Memory B cell (primary cell): ENCODE results near the gene CFAP91.
A peak's percentile ranks its signal among the peaks of the same experiment; 100 is the strongest.
"Not testable (repeated sequence)": the region's sequence is repeated elsewhere in the genome, so short reads cannot be mapped to it uniquely, and the experiment has no call there.

Source experiments
- ATAC-seq: fragments of 150-1000 bp; cut with Tn5 transposase; 2 replicates; pipeline ENCODE4 v1.10.0; 2021; ENCODE audit warnings: low read depth, mild to moderate bottlenecking, moderate library complexity
- DNase-seq, 2 donors: peaks; one replicate each; pipeline ENCODE4 v3.0.0; 2022; ENCODE audit warnings: low spot score in 2 of 2
- H3K27ac Mint-ChIP-seq: one replicate; pipeline ENCODE4 v1.8.0; 2022; ENCODE audit warnings: mild to moderate bottlenecking, moderate library complexity, mixed read lengths
- H3K27me3 Mint-ChIP-seq: one replicate; pipeline ENCODE4 v1.8.0; 2022; ENCODE audit warnings: mixed read lengths
- H3K36me3 Mint-ChIP-seq: one replicate; pipeline ENCODE4 v1.8.0; 2022; ENCODE audit warnings: mild to moderate bottlenecking, mixed read lengths
- H3K4me1 Mint-ChIP-seq: one replicate; pipeline ENCODE4 v1.8.0; 2022; ENCODE audit warnings: mixed read lengths
- H3K4me3 Mint-ChIP-seq: one replicate; pipeline ENCODE4 v1.8.0; 2022; ENCODE audit warnings: mild to moderate bottlenecking, moderate library complexity, mixed read lengths
- H3K9me3 Mint-ChIP-seq: one replicate; pipeline ENCODE4 v1.8.0; 2022; ENCODE audit warnings: mixed read lengths

The CFAP91 gene

DNA sequence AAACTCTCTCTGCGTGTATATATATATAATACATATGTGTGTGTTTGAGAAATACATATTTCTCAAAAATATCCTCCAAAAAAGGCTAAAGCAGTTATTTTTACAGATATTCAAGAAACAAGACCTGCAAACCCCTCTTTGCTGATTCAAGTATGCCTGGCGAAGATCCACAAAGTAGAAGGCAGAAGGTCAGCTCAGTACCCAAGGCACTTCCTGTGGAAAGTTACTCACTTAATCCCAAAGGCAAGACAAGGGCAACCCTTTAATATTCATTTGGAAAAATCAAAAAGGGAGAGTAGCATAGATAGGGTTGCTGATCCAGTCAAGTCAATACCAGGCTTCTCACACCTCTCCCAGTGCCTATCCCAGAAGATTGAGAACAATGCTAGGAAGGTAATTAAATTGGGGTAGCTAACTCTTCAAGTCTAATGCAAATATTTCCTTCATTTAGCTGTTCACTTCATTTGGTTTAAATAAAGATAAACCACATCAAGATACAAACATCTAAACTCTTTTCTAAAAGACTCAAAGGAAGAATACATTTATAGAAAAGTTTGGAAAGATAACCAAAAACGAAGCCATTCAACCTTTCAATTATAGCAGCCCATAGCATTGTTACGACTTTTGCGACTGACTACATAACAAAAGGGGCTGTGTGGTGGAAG, 32.8 kb upstream of the CFAP91 start:
- H3K4me3 Mint-ChIP-seq = no peak overlapping the region
- H3K36me3 Mint-ChIP-seq = peaks cover 13% of the 10 kb centered on the region
- no peak for DNase-seq
- ATAC-seq = no peak
- peak overlapping the region; percentile 74 for H3K27ac Mint-ChIP-seq
- H3K4me1 Mint-ChIP-seq = peaks cover 14% of the 10 kb centered on the region
- H3K9me3 Mint-ChIP-seq = no peaks in the 10 kb centered on the region
- no peaks in the 10 kb centered on the region for H3K27me3 Mint-ChIP-seq

DNA sequence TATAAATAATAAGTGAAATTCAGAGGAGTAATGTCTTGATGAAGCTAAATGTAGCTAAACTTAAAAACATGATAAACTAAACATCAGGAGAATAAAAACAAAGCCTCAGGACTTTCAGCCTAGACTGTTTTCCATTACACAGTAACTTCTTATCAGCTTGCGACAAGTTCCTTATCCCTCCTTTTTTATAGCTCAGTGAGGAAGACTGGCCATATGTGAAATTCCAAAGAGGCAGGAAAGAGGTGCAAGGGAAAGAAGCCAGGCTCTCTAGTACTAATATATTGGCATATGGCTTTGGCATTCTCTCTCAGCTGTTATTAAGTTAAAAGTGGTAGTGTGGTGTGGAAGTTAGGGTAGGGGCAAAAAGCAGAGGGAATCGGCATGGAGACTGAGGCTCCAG, 30.0 kb upstream of the CFAP91 start:
- DNase-seq (no peak), ATAC-seq (no peak)
- Mint-ChIP-seq H3K4me1 (peaks cover 23% of the 10 kb centered on the region), H3K9me3 (no peaks in the 10 kb centered on the region), H3K4me3 (no peak overlapping the region), H3K27ac (no peak overlapping the region), H3K36me3 (peaks cover 11% of the 10 kb centered on the region), H3K27me3 (no peaks in the 10 kb centered on the region)

DNA sequence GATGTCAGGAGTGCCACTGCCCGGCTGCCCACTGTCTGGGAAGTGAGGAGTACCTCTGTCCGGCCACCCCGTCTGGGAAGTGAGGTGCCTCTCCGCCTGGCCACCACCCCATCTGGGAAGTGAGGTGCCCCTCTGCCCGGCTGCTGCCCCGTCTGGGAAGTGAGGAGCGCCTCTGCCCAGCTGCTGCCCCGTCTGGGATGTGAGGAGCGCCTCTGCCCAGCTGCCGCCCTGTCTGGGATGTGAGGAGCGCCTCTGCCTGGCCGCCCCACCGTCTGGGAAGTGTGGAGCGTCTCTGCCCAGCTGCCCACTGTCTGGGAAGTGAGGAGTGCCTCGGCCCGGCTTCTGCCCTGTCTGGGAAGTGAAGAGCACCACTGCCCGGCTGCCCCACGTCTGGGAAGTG, 28.9 kb upstream of the CFAP91 start:
- Mint-ChIP-seq H3K9me3 (no peaks in the 10 kb centered on the region), H3K36me3 (peaks cover 9% of the 10 kb centered on the region), H3K27ac (peak overlapping the region; percentile 70), H3K27me3 (no peaks in the 10 kb centered on the region), H3K4me1 (peaks cover 21% of the 10 kb centered on the region), H3K4me3 (no peak overlapping the region)
- ATAC-seq = no peak
- DNase-seq = no peak

DNA sequence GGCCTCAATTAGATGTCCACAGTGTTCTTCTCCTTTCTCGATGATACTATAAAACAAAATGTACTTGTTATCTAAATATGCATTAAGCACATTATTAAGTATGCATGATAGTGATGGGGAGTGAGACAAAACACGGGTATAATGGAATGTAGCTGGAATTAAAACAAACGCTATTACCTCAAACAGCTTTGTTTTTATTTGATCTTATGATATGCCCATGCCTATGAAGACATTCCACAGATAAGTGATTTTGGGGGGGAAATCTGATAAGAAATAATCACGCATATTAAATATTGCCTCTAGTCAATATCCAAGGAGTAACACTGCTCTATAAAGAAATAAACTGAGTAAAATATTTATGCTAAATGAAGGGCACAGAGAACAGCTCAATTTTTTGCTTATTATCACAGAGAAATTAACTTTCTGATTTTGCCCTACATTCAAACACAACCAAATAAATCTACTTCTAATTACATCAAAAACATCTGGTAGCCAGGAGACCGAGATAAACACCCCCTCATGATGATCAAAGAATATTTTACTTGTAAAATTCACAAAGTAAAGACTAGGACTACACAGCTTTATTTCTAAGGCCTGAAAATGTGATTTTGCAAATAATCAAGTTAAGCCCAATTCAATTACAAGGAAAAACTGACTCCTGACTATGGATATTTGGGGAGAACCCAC, 27.5 kb upstream of the CFAP91 start:
- peaks cover 21% of the 10 kb centered on the region for H3K4me1 Mint-ChIP-seq
- H3K36me3 Mint-ChIP-seq = peaks cover 9% of the 10 kb centered on the region
- ATAC-seq = no peak
- no peak for DNase-seq
- no peaks in the 10 kb centered on the region for H3K27me3 Mint-ChIP-seq
- peak overlapping the region; percentile 84 for H3K4me3 Mint-ChIP-seq
- H3K27ac Mint-ChIP-seq = peak overlapping the region; percentile 99
- H3K9me3 Mint-ChIP-seq = no peaks in the 10 kb centered on the region

DNA sequence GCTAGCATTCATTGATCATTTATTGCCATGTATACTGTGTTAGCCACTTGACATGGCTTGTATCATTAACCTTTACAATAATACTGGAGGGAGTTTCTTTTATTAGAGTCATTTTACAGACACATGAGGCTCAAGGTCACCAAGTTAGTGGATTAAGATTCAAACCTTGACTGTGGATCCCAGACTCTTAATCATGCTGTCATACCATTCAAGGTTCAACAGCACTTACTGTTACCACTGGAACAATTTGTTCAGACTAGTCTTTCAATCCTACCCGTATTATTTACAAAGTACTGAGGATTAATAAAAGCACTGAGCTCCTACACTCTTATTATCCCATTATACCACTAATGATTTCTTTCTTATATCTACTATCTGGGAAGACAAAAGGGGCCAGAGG, 26.8 kb upstream of the CFAP91 start:
- Mint-ChIP-seq H3K36me3 (peaks cover 6% of the 10 kb centered on the region), H3K27me3 (no peaks in the 10 kb centered on the region), H3K27ac (peak overlapping the region; percentile 99), H3K4me1 (peaks cover 21% of the 10 kb centered on the region), H3K9me3 (no peaks in the 10 kb centered on the region), H3K4me3 (peak overlapping the region; percentile 84)
- ATAC-seq = no peak
- no peak for DNase-seq

DNA sequence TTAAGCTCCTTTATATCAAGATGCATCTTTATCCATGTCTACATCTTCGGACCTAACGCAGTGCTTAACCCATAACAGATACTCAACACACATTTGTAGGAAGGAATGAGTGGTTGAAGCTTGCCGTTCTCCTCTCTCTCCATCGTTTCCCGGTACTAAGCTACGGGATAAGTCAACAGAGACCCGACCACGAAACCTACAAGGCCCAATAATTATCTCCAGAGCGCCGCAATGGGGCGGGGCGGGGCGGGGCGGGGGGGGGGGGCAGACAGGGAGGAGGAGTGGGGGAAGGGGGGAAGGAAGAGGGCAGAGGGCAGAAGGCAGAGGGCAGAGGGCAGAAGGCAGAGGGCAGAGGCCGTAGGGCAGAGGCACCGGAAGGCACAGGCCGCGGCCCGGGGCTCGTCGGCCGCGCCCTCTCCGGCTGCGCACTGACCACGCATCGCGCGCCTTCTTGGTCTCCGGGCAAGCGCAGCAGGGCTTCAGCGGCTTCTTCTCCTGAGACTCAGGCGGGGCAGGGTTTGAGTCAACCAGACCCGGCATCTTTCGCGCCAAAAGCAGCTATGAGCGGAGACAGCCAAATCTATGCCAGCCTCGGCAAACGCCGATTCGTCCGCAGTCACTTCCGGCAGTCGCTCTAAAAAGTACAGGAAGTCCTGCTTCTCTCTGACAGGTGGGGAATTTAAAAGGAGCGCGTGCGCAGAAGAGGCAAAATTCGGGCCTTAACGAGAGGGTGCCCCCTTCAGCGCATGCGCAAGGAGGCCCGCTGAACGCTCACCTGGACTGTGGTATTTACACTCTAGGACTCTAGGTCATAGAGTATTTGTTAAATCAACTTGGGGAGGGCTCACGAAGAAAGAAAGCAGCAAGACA, 25.8 kb upstream of the CFAP91 start, which contains the start of gene COX17:
Gene COX17 (minus strand): TSS at position 636 of the 870 bp plus-strand sequence. CDS start 96 bp downstream, at position 540.
- Mint-ChIP-seq H3K9me3 (no peaks in the 10 kb centered on the region), H3K36me3 (peaks cover 6% of the 10 kb centered on the region), H3K4me3 (peak within 1 kb of the TSS; percentile 84), H3K27me3 (no peaks in the 10 kb centered on the region), H3K4me1 (peaks cover 21% of the 10 kb centered on the region), H3K27ac (peak within 1 kb of the TSS; percentile 99)
- peak; percentile 88 to 96 for DNase-seq
- ATAC-seq = peak; percentile 86

DNA sequence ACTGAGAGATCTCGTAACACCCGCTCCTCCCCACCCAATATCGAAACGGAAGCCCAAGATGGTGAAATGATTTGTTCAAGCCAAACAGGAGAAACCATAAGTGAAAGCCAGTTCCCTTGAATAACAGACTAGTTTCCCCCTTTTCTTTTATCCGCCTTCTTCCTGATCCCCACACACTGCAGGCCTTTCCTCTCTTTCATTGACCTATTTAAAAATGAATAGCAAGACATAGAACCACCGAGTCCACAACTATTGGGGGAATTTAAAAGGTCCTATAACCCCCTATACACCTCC, 25.2 kb upstream of the CFAP91 start:
- Mint-ChIP-seq H3K36me3 (peaks cover 6% of the 10 kb centered on the region), H3K4me1 (peaks cover 21% of the 10 kb centered on the region), H3K9me3 (no peaks in the 10 kb centered on the region), H3K4me3 (peak overlapping the region; percentile 84), H3K27ac (peak overlapping the region; percentile 99), H3K27me3 (no peaks in the 10 kb centered on the region)
- ATAC-seq (peak; percentile 3), DNase-seq (no peak)

DNA sequence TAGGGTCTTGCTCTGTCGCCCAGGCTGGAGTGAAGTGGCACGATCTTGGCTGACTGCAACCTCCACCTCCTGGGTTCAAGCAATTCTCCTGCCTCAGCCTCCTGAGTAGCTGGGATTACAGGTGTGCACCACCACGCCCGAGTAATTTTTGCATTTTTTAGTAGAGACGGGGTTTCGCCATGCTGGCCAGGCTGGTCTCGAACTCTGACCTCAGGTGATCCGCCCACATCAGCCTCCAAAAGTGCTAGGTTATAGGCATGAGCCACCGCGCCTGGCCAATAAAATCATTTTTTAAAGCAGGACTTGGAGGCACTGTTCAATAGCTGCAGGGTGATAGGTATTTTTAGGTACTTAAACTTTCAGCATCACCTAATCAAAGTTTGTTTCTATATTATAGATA, 24.6 kb upstream of the CFAP91 start:
- DNase-seq, H3K9me3 Mint-ChIP-seq, H3K36me3 Mint-ChIP-seq, ATAC-seq, H3K27me3 Mint-ChIP-seq: not testable (repeated sequence)
- Mint-ChIP-seq H3K4me3 (peak overlapping the region; percentile 5), H3K27ac (peak overlapping the region; percentile 99), H3K4me1 (peaks cover 21% of the 10 kb centered on the region)

DNA sequence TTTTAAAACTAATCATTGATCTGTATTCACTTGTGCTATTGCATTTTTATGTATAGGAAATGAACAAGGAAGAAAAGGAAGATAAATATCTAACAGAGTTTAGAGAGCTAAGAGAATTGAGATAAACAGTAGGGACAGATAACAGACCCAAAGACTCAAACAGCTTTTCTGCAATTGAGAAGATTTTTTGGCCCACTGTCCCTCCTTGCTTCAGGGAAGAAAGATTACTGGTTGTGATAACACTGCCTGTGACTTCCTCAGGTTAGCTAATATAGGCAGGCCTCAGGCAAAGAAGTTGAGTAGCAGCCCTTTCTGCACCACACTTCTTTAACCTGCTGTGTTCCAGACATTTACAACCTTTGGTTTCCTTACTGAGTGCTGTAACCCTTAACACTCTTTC, 22.9 kb upstream of the CFAP91 start:
- DNase-seq (no peak), ATAC-seq (no peak)
- H3K27ac Mint-ChIP-seq = no peak overlapping the region
- peaks cover under 1% of the 10 kb centered on the region for H3K36me3 Mint-ChIP-seq
- peaks cover 19% of the 10 kb centered on the region for H3K4me1 Mint-ChIP-seq
- no peaks in the 10 kb centered on the region for H3K27me3 Mint-ChIP-seq
- no peaks in the 10 kb centered on the region for H3K9me3 Mint-ChIP-seq
- no peak overlapping the region for H3K4me3 Mint-ChIP-seq

DNA sequence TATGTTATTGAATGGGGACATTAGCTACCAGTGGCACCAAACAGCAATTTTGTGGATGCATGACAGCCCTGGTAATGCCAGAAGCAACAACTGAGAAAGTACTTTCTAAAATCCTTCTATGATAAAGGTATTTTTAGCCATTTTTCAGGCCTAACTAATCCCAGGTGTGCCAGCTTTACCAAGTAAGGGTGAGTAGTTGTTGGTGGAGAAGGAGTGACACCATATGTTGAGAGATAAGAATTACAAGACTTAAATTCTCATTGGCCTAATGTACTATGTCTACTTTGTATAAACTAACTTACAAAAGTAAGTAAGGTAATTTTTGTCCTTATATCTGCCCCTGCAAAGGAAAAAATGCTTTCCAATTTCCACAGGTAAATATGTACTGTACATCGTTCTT, 21.5 kb upstream of the CFAP91 start:
- Mint-ChIP-seq H3K27me3 (no peaks in the 10 kb centered on the region), H3K4me3 (no peak overlapping the region), H3K4me1 (peaks cover 10% of the 10 kb centered on the region), H3K36me3 (no peaks in the 10 kb centered on the region), H3K9me3 (no peaks in the 10 kb centered on the region), H3K27ac (no peak overlapping the region)
- DNase-seq (peak in 1 of 2 donors; percentile 48), ATAC-seq (peak; percentile 9)

DNA sequence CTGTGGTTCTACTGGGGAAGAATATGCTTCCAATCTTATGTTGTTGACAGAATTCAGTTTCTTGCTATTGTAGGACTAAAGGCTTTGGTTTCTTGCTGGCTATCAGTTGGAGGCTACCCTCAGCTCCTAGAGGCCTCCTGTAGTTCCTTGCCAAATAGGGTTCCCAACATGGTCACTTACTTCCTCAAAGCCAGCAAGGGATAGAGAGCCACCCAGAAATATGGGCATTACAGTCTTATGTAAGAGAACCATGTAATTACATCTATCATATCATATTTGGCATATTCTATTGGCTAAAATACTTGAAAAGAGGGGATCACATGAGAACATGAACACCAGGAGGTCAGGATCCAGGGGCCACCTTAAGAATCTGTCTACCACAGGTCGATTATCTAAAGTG, 19.4 kb upstream of the CFAP91 start:
- Mint-ChIP-seq H3K9me3 (peaks cover 3% of the 10 kb centered on the region), H3K27me3 (no peaks in the 10 kb centered on the region), H3K4me3 (no peak overlapping the region), H3K4me1 (no peaks in the 10 kb centered on the region), H3K27ac (no peak overlapping the region), H3K36me3 (peaks cover 2% of the 10 kb centered on the region)
- DNase-seq (no peak), ATAC-seq (no peak)

DNA sequence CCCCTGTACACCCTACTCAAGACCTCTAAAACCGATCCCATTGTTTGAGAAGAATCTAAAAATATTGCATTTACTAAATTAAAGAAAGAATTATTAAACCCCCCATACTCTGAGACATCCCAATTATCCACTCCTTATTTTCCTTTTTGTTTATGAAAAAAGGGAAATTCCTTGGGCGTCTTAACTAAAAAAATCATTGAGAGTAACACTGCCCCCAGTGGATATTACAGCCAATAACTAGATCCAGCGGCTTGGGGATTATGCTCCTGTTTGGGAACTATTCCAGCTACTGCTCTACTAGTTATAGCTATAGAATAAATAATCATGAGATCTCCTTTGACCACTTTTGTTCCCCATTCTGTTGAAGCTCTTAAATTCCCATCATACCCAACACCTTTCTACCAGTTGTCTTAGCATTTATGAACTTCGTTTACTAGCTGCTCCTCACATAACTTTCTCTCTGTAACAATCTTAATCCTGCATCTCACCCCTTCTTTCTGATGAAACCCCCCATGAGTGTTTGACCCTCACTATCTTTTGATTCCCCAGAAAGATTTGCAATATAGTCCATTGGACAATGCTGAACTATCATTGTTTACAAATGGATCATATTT, 12.7 kb upstream of the CFAP91 start:
- H3K27ac Mint-ChIP-seq = no peak overlapping the region
- H3K4me1 Mint-ChIP-seq = no peaks in the 10 kb centered on the region
- H3K9me3 Mint-ChIP-seq = peaks cover 3% of the 10 kb centered on the region
- no peak for DNase-seq
- ATAC-seq = no peak
- peaks cover 2% of the 10 kb centered on the region for H3K36me3 Mint-ChIP-seq
- no peaks in the 10 kb centered on the region for H3K27me3 Mint-ChIP-seq
- no peak overlapping the region for H3K4me3 Mint-ChIP-seq

DNA sequence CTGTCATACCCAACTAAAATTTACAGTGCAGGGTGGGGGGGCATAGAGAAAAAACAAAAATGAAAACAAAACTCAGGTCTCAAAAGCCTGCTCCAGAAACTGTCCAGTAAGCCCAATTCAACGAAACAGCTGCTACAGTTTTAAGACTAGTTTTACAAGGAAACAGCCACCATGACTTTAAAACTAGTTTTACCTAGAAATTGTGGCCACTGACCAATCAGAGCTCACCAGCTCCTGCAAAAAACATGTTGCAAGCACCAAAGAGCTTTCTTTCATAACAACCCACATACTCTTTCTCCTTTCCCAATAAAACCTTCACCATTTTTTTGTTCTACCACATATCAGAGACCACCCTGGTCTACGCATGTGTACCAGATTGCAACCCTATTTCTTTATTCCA, 7.3 kb upstream of the CFAP91 start:
- no peak for ATAC-seq
- Mint-ChIP-seq H3K27me3 (no peaks in the 10 kb centered on the region), H3K36me3 (no peaks in the 10 kb centered on the region), H3K27ac (no peak overlapping the region), H3K4me3 (no peak overlapping the region), H3K4me1 (peaks cover 20% of the 10 kb centered on the region), H3K9me3 (no peaks in the 10 kb centered on the region)
- no peak for DNase-seq

DNA sequence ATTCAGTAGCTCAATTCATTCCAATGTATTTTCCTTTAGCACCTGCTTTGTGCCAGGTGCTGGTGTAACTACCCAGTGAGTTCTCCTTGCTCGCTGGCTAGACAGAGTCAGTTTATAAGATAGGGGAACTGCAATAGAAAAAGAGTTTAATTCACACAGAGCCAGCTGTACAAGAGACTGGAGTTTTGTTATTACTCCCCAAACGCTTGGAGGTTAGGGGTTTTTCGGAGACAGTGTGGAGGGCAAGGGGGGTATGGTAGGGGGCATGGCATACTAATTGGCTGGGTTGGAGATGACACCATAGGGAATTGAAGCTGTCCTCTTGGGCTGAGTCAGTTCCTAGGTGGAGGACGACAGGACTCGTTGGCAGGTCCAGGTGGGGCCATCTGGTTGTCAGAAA, 5.4 kb upstream of the CFAP91 start:
- Mint-ChIP-seq H3K4me3 (no peak overlapping the region), H3K27me3 (no peaks in the 10 kb centered on the region), H3K9me3 (no peaks in the 10 kb centered on the region), H3K27ac (peak overlapping the region; percentile 77), H3K36me3 (no peaks in the 10 kb centered on the region), H3K4me1 (peaks cover 26% of the 10 kb centered on the region)
- ATAC-seq (peak; percentile 37), DNase-seq (no peak)
